Stimulated activated naive B cell treated with anti-CD40 and anti-IgM and Interleukin-4, amounts not matched to agents 10 μg/mL and 1 μg/mL and 100 μg/mL, for 72 hours (primary cell): ENCODE data around the gene CORO2A.
"Not testable (repeated sequence)": the region's sequence is repeated elsewhere in the genome, so short reads cannot be mapped to it uniquely, and the experiment has no call there.

Experiments
- ATAC-seq, 2 donors: fragments of 150-1000 bp; cut with Tn5 transposase; replicated peaks; 2 replicates each; pipeline ENCODE4 v1.10.0; 2021; ENCODE audit warnings: moderate library complexity in 1 of 2
- DNase-seq: peaks from one replicate; pipeline ENCODE4 v3.0.0; 2021
- H3K27ac Mint-ChIP-seq: one replicate; pipeline ENCODE4 v1.8.0; 2022; ENCODE audit warnings: mild to moderate bottlenecking, mixed read lengths
- H3K27me3 Mint-ChIP-seq, 2 donors: one replicate each; pipeline ENCODE4 v1.8.0; 2022; ENCODE audit warnings: mixed read lengths in 2 of 2
- H3K36me3 Mint-ChIP-seq, 2 donors: one replicate each; pipeline ENCODE4 v1.8.0; 2022; ENCODE audit warnings: mixed read lengths in 2 of 2, mild to moderate bottlenecking in 1 of 2
- H3K4me1 Mint-ChIP-seq, 2 donors: one replicate each; pipeline ENCODE4 v1.8.0; 2022; ENCODE audit warnings: mixed read lengths in 2 of 2, mild to moderate bottlenecking in 1 of 2
- H3K4me3 Mint-ChIP-seq, 2 donors: one replicate each; pipeline ENCODE4 v1.8.0; 2022; ENCODE audit warnings: mild to moderate bottlenecking in 2 of 2, mixed read lengths in 2 of 2, moderate library complexity in 1 of 2
- H3K9me3 Mint-ChIP-seq, 2 donors: one replicate each; pipeline ENCODE4 v1.8.0; 2022; ENCODE audit warnings: mixed read lengths in 2 of 2, mild to moderate bottlenecking in 1 of 2

Gene CORO2A

GRCh38 chr9:98085944-98086343 is 106.5 kb downstream of the CORO2A start:
- Mint-ChIP-seq H3K36me3 (peaks cover 27 to 38% of the 10 kb centered on the region in 2 donors), H3K4me3 (no peak overlapping the region), H3K9me3 (no peaks in the 10 kb centered on the region), H3K27ac (peak overlapping the region; percentile 39), H3K4me1 (peaks cover 20 to 32% of the 10 kb centered on the region in 2 donors), H3K27me3 (no peaks in the 10 kb centered on the region)
- no peak for DNase-seq
- ATAC-seq = peak in 1 of 2 donors; percentile 31

GRCh38 chr9:98085058-98085457 is 107.4 kb downstream of the CORO2A start:
- Mint-ChIP-seq H3K36me3 (peaks cover 29 to 39% of the 10 kb centered on the region in 2 donors), H3K4me3 (no peak overlapping the region), H3K27ac (peak overlapping the region; percentile 74), H3K9me3 (no peaks in the 10 kb centered on the region), H3K4me1 (peaks cover 20 to 32% of the 10 kb centered on the region in 2 donors), H3K27me3 (no peaks in the 10 kb centered on the region)
- ATAC-seq = no peak
- DNase-seq = no peak

- Mint-ChIP-seq H3K27me3 (no peaks in the 10 kb centered on the region), H3K4me1 (peaks cover 18 to 32% of the 10 kb centered on the region in 2 donors), H3K27ac (no peak overlapping the region), H3K4me3 (no peak overlapping the region), H3K9me3 (no peaks in the 10 kb centered on the region), H3K36me3 (peaks cover 31 to 39% of the 10 kb centered on the region in 2 donors)
- DNase-seq (no peak), ATAC-seq (no peak)
Observed at GRCh38 chr9:98084396-98084795, 108.0 kb downstream of the CORO2A start.

GRCh38 chr9:98083566-98084183 is 108.8 kb downstream of the CORO2A start:
- no peak overlapping the region for H3K4me3 Mint-ChIP-seq
- H3K27ac Mint-ChIP-seq = peak overlapping the region; percentile 1
- no peak for ATAC-seq
- no peaks in the 10 kb centered on the region for H3K27me3 Mint-ChIP-seq
- DNase-seq = no peak
- peaks cover 18 to 32% of the 10 kb centered on the region in 2 donors for H3K4me1 Mint-ChIP-seq
- H3K9me3 Mint-ChIP-seq = no peaks in the 10 kb centered on the region
- peaks cover 31 to 44% of the 10 kb centered on the region in 2 donors for H3K36me3 Mint-ChIP-seq

- DNase-seq = no peak
- peaks cover 18 to 32% of the 10 kb centered on the region in 2 donors for H3K4me1 Mint-ChIP-seq
- H3K36me3 Mint-ChIP-seq = peaks cover 30 to 48% of the 10 kb centered on the region in 2 donors
- H3K27me3 Mint-ChIP-seq = no peaks in the 10 kb centered on the region
- H3K9me3 Mint-ChIP-seq = no peaks in the 10 kb centered on the region
- no peak overlapping the region for H3K4me3 Mint-ChIP-seq
- no peak for ATAC-seq
- H3K27ac Mint-ChIP-seq = no peak overlapping the region
Observed at GRCh38 chr9:98083061-98083501, 109.4 kb downstream of the CORO2A start.

GRCh38 chr9:98081477-98082219 is 110.8 kb downstream of the CORO2A start:
- DNase-seq (no peak), ATAC-seq (peak; percentile 57 to 64)
- Mint-ChIP-seq H3K27ac (peak overlapping the region; percentile 31), H3K36me3 (peaks cover 34 to 49% of the 10 kb centered on the region in 2 donors), H3K27me3 (no peaks in the 10 kb centered on the region), H3K9me3 (no peaks in the 10 kb centered on the region), H3K4me1 (peaks cover 13 to 24% of the 10 kb centered on the region in 2 donors), H3K4me3 (no peak overlapping the region)

GRCh38 chr9:98080780-98081179 is 111.7 kb downstream of the CORO2A start:
- H3K27ac Mint-ChIP-seq = no peak overlapping the region
- H3K4me3 Mint-ChIP-seq = no peak overlapping the region
- H3K36me3 Mint-ChIP-seq = peaks cover 31 to 44% of the 10 kb centered on the region in 2 donors
- H3K4me1 Mint-ChIP-seq = peaks cover 5 to 15% of the 10 kb centered on the region in 2 donors
- DNase-seq (no peak), ATAC-seq (no peak)
- no peaks in the 10 kb centered on the region for H3K9me3 Mint-ChIP-seq
- H3K27me3 Mint-ChIP-seq = no peaks in the 10 kb centered on the region

- Mint-ChIP-seq H3K4me3 (no peak overlapping the region), H3K27ac (no peak overlapping the region), H3K4me1 (peaks cover 5 to 14% of the 10 kb centered on the region in 2 donors), H3K9me3 (no peaks in the 10 kb centered on the region), H3K36me3 (peaks cover 31 to 44% of the 10 kb centered on the region in 2 donors), H3K27me3 (no peaks in the 10 kb centered on the region)
- no peak for ATAC-seq
- DNase-seq = no peak
Observed at GRCh38 chr9:98080326-98080725, 112.1 kb downstream of the CORO2A start.

- ATAC-seq (no peak), DNase-seq (no peak)
- Mint-ChIP-seq H3K36me3 (peaks cover 30 to 42% of the 10 kb centered on the region in 2 donors), H3K4me3 (no peak overlapping the region), H3K27me3 (no peaks in the 10 kb centered on the region), H3K9me3 (no peaks in the 10 kb centered on the region), H3K27ac (no peak overlapping the region), H3K4me1 (peaks cover 10 to 27% of the 10 kb centered on the region in 2 donors)
Observed at GRCh38 chr9:98078895-98079294, 113.5 kb downstream of the CORO2A start.

- Mint-ChIP-seq H3K36me3 (peaks cover 20 to 30% of the 10 kb centered on the region in 2 donors), H3K4me1 (peaks cover 6 to 16% of the 10 kb centered on the region in 2 donors)
- not testable (repeated sequence) for H3K9me3 Mint-ChIP-seq, H3K27ac Mint-ChIP-seq, DNase-seq, H3K27me3 Mint-ChIP-seq, H3K4me3 Mint-ChIP-seq, ATAC-seq
Observed at GRCh38 chr9:98076514-98076890, 115.9 kb downstream of the CORO2A start.

- no peak overlapping the region for H3K4me3 Mint-ChIP-seq
- no peak overlapping the region for H3K27ac Mint-ChIP-seq
- no peak for DNase-seq
- H3K36me3 Mint-ChIP-seq = peaks cover 11 to 28% of the 10 kb centered on the region in 2 donors
- no peaks in the 10 kb centered on the region for H3K9me3 Mint-ChIP-seq
- no peaks in the 10 kb centered on the region for H3K27me3 Mint-ChIP-seq
- ATAC-seq = no peak
- peaks cover 6 to 16% of the 10 kb centered on the region in 2 donors for H3K4me1 Mint-ChIP-seq
Observed at GRCh38 chr9:98075332-98075805, 117.1 kb downstream of the CORO2A start.

GRCh38 chr9:98074115-98074990 is 118.1 kb downstream of the CORO2A start:
- H3K4me1 Mint-ChIP-seq = peaks cover 6 to 16% of the 10 kb centered on the region in 2 donors
- H3K27me3 Mint-ChIP-seq = no peaks in the 10 kb centered on the region
- ATAC-seq (peak in 1 of 2 donors; percentile 61), DNase-seq (peak; percentile 28)
- no peak overlapping the region for H3K27ac Mint-ChIP-seq
- H3K9me3 Mint-ChIP-seq = no peaks in the 10 kb centered on the region
- peaks cover 12 to 26% of the 10 kb centered on the region in 2 donors for H3K36me3 Mint-ChIP-seq
- no peak overlapping the region for H3K4me3 Mint-ChIP-seq

GRCh38 chr9:98071737-98072136 is 120.7 kb downstream of the CORO2A start:
- Mint-ChIP-seq H3K36me3 (peaks cover 12 to 20% of the 10 kb centered on the region in 2 donors), H3K4me1 (peaks cover 6 to 16% of the 10 kb centered on the region in 2 donors), H3K9me3 (no peaks in the 10 kb centered on the region), H3K27ac (no peak overlapping the region), H3K4me3 (no peak overlapping the region), H3K27me3 (no peaks in the 10 kb centered on the region)
- ATAC-seq (no peak), DNase-seq (no peak)
